Measurements from ENCODE around the gene RUFY1. TPM values are rescaled to one million over a fixed set of nuclear protein-coding genes. Genes with fewer than 3 reads are reported as not detected.
A peak's percentile ranks its signal among the peaks of the same experiment; 100 is the strongest.
"Not testable (repeated sequence)": the region's sequence is repeated elsewhere in the genome, so short reads cannot be mapped to it uniquely, and the experiment has no call there.

The RUFY1 gene
- total RNA-seq, 1 experiment from 2014 or later = 41.4 TPM

DNA sequence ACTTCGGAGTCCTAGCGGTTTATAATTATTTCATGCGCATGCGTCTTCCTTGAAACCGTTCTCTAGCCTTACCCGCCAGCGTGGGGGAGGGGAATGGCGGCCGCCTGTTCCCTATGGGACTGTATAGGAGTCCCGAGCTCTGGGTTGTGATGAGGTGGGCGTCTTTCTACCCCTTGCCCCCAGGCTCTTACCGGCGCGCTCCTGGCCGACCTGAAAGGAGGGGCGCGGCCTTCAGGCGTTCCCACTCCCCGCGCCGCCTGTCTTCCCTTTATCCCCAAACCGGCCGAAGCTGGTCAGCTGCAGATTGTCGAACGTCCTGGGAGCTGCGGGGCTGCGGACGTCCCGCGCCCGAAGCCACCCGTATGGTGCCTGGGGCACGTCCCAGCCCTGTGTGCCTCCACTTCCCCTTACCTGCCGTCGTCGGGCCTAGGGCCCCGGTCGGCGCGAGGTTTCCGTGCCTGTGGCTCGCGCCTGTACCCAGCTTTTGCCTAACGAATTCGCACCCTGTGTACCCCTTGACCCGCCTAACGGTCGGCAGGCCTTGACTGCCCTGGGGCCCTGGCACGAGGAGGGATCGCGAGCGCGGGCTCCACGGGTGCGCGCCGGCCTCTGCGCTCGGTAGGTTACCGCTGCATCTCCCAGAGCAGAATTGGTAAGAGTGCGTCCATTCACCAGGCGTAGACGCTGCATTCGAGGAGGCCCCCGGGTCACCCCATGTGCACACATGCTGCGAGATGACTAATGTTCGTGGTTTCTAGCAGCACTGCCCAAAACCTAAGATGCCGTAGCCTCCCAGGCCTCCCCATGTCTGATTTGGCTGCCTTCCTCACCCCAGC, 73.8 kb downstream of the RUFY1 start:
- TSS peak; percentile 93 for BruUV-seq (replicated peaks)
- DNase-seq (ENCODE audit: low spot score) = no peak
- peak overlapping the region; percentile 91 for H3K4me3 ChIP-seq (ENCODE audit: low read depth, low read length, poor library complexity, severe bottlenecking)
- no peaks in the 10 kb centered on the region for H3K9me3 ChIP-seq (ENCODE audit: low read depth, low read length, poor library complexity, severe bottlenecking)
- ChIA-PET CTCF (no interaction called here), POLR2A (ENCODE audit: low non-redundant PET) (interaction anchor here (0.5 to 1.4 kb wide), 9 partner anchors 10 to 1548 kb away, joined by 3 to 25 read pairs (median 4); no protein-coding TSS in a partner anchor)
- TF ChIP-seq, protein P1, sequence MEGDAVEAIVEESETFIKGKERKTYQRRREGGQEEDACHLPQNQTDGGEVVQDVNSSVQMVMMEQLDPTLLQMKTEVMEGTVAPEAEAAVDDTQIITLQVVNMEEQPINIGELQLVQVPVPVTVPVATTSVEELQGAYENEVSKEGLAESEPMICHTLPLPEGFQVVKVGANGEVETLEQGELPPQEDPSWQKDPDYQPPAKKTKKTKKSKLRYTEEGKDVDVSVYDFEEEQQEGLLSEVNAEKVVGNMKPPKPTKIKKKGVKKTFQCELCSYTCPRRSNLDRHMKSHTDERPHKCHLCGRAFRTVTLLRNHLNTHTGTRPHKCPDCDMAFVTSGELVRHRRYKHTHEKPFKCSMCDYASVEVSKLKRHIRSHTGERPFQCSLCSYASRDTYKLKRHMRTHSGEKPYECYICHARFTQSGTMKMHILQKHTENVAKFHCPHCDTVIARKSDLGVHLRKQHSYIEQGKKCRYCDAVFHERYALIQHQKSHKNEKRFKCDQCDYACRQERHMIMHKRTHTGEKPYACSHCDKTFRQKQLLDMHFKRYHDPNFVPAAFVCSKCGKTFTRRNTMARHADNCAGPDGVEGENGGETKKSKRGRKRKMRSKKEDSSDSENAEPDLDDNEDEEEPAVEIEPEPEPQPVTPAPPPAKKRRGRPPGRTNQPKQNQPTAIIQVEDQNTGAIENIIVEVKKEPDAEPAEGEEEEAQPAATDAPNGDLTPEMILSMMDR (conservative IDR thresholded peaks at IDR 0.05; ENCODE audit: low read depth, low read length) = no peak
- TF ChIP-seq EZH2 (IDR thresholded peaks at IDR 0.05; ENCODE audit: borderline replicate concordance, low read depth, low read length, poor library complexity, severe bottlenecking) = no peak
- intact Hi-C loops (cut with micrococcal nuclease; ENCODE audit: unreplicated experiment) = loop anchor here (1.0 kb wide), 1 partner anchor 108 kb away; the partner anchor contains the start of gene MAML1
- no peaks in the 10 kb centered on the region for H3K27me3 ChIP-seq (replicated peaks; ENCODE audit: insufficient read depth, low read depth, low read length, poor library complexity)
- peaks cover 35% of the 10 kb centered on the region for H3K36me3 ChIP-seq (ENCODE audit: insufficient read depth, low read length, poor library complexity, severe bottlenecking)
- peak overlapping the region; percentile 99 for H3K27ac ChIP-seq (ENCODE audit: low read depth, low read length, poor library complexity, severe bottlenecking)
- peaks cover 20% of the 10 kb centered on the region for H3K4me1 ChIP-seq (ENCODE audit: insufficient read depth, low read length, poor library complexity, severe bottlenecking)

DNA sequence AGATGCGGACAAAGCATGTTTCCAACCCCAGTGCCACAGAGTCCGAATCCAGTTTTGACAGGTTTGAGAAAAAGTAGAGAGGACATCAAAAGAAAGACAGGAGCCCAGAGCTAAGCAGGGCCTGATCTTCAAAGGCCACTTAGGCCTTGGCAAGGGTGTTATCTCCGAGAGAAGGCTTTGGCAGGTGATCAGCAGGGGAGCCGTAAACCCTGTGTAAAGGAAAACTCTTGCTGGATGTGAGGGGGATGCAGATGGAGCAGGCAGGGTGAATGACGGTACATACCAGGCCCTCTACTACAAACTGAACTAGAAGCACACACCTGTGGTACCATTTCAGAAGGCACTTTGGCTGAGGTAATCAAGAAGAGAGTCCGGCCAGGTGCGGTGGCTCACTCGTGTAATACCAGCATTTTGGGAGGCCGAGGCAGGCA, 74.5 kb downstream of the RUFY1 start:
- intact Hi-C loops (cut with micrococcal nuclease; ENCODE audit: unreplicated experiment) = no loop called here
- no peaks in the 10 kb centered on the region for H3K27me3 ChIP-seq (replicated peaks; ENCODE audit: insufficient read depth, low read depth, low read length, poor library complexity)
- peaks cover 28% of the 10 kb centered on the region for H3K36me3 ChIP-seq (ENCODE audit: insufficient read depth, low read length, poor library complexity, severe bottlenecking)
- no peaks in the 10 kb centered on the region for H3K9me3 ChIP-seq (ENCODE audit: low read depth, low read length, poor library complexity, severe bottlenecking)
- peak overlapping the region; percentile 91 for H3K4me3 ChIP-seq (ENCODE audit: low read depth, low read length, poor library complexity, severe bottlenecking)
- peak overlapping the region; percentile 99 for H3K27ac ChIP-seq (ENCODE audit: low read depth, low read length, poor library complexity, severe bottlenecking)
- no peak for DNase-seq (ENCODE audit: low spot score)
- peaks cover 20% of the 10 kb centered on the region for H3K4me1 ChIP-seq (ENCODE audit: insufficient read depth, low read length, poor library complexity, severe bottlenecking)
- POLR2A ChIA-PET (ENCODE audit: low non-redundant PET) = no interaction called here
- no TSS peak for BruUV-seq (replicated peaks)
- CTCF ChIA-PET = no interaction called here
- no peak for TF ChIP-seq EZH2 (IDR thresholded peaks at IDR 0.05; ENCODE audit: borderline replicate concordance, low read depth, low read length, poor library complexity, severe bottlenecking)
- TF ChIP-seq, protein P1 (conservative IDR thresholded peaks at IDR 0.05; ENCODE audit: low read depth, low read length) = no peak

DNA sequence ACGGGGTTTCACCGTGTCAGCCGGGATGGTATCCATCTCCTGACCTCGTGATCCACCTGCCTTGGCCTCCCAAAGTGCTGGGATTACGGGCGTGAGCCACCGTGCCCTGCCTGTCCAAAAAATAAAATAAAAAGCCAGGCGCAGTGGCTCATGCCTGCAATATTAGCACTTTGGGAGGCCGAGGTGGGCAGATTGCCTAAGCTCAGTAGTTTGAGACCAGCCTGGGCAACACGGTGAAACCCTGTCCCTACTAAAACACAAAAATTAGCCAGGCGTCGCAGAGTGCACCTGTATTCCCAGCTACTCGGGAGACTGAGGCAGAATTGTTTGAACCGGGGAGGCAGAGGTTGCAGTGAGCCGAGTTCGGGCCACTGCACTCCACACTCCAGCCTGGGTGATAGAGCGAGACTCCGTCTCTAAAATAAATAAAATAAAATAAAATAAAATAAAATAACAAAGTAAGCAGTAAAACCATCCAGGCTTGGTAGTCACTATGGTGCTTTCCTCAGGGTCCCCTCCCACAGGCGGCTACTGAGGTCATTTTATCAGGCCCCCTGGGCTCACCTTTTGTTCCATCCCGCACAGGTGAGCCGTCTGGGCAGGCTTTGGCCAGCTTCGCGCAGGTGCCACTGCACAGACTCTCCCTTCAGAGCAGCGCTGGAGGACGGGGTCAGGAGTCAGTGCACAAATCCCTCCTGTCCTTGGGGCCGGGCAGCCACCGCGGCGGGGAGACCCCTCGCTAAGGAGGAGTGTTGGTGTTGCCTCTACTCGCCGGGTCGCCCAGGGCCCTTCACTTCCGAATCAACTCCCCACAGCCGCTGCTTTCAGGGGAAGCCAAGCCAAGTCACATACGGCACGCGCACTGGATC, 83.4 kb downstream of the RUFY1 start:
- DNase-seq (ENCODE audit: low spot score); H3K9me3 ChIP-seq (ENCODE audit: low read depth, low read length, poor library complexity, severe bottlenecking); BruUV-seq (replicated peaks); H3K36me3 ChIP-seq (ENCODE audit: insufficient read depth, low read length, poor library complexity, severe bottlenecking); POLR2A ChIA-PET (ENCODE audit: low non-redundant PET); intact Hi-C loops (cut with micrococcal nuclease; ENCODE audit: unreplicated experiment); CTCF ChIA-PET; H3K27me3 ChIP-seq (replicated peaks; ENCODE audit: insufficient read depth, low read depth, low read length, poor library complexity); H3K27ac ChIP-seq (ENCODE audit: low read depth, low read length, poor library complexity, severe bottlenecking); H3K4me1 ChIP-seq (ENCODE audit: insufficient read depth, low read length, poor library complexity, severe bottlenecking): not testable (repeated sequence)
- H3K4me3 ChIP-seq (ENCODE audit: low read depth, low read length, poor library complexity, severe bottlenecking) = peak overlapping the region; percentile 41

DNA sequence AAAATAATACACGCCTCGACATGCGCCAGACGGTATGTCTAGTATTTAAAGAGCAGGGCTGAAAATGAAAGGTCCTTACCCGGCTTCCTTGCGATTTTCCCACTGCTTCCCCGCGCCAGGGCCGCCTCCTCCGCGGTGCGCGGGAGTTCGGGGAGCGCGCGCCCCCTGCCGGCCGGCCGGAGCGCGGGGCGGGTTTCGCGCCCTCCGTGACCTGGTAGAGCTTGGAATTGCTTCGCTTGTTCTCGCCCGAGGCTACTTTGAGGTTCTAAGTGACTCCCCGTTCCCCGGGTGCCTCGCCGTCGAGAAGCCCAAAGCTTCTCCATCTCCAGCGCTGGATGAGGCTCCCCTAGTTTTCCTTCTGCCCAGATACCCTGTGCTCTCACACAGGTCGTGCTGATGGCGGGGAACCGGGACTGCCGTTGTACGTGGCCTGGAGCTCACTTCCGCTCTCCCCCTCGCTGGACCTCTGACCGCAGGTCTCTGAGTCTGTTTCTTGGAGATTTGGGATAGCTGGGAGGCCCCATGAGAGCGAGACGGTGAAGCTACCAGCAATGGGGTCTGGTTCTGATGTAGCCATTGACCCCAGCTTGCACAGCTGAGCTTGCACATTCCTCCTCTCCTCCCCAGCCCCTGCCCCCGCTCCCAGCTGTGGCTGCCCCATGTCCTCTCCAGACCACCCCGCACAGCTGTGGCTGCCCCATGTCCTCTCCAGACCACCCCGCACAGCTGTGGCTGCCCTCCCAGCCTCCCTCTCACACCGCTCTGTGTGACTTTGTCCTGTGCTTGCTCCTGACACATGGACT, 84.2 kb downstream of the RUFY1 start:
- BruUV-seq (replicated peaks); CTCF ChIA-PET; H3K27ac ChIP-seq (ENCODE audit: low read depth, low read length, poor library complexity, severe bottlenecking); intact Hi-C loops (cut with micrococcal nuclease; ENCODE audit: unreplicated experiment); H3K36me3 ChIP-seq (ENCODE audit: insufficient read depth, low read length, poor library complexity, severe bottlenecking); H3K9me3 ChIP-seq (ENCODE audit: low read depth, low read length, poor library complexity, severe bottlenecking); DNase-seq (ENCODE audit: low spot score); POLR2A ChIA-PET (ENCODE audit: low non-redundant PET); H3K4me1 ChIP-seq (ENCODE audit: insufficient read depth, low read length, poor library complexity, severe bottlenecking); H3K27me3 ChIP-seq (replicated peaks; ENCODE audit: insufficient read depth, low read depth, low read length, poor library complexity); H3K4me3 ChIP-seq (ENCODE audit: low read depth, low read length, poor library complexity, severe bottlenecking): not testable (repeated sequence)

DNA sequence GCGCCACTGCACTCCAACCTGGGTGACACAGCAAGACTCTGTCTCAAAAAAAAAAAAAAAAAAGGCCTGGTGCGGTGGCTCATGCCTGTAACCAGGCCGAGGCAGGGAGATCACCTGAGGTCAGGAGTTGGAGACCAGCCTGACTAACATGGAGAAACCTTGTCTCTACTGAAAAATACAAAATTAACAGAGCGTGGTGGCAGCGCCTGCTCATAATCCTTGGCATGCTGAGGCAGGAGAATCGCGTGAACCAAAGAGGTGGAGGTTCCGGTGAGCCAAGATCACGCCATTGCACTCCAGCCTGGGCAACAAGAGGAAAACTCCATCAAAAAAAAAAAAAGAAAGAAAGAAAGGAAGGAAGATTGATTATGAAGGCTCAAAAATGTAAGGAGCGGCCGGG, 88.9 kb downstream of the RUFY1 start:
- POLR2A ChIA-PET (ENCODE audit: low non-redundant PET); H3K27ac ChIP-seq (ENCODE audit: low read depth, low read length, poor library complexity, severe bottlenecking); H3K4me1 ChIP-seq (ENCODE audit: insufficient read depth, low read length, poor library complexity, severe bottlenecking); H3K36me3 ChIP-seq (ENCODE audit: insufficient read depth, low read length, poor library complexity, severe bottlenecking); H3K9me3 ChIP-seq (ENCODE audit: low read depth, low read length, poor library complexity, severe bottlenecking); CTCF ChIA-PET; DNase-seq (ENCODE audit: low spot score); BruUV-seq (replicated peaks); H3K27me3 ChIP-seq (replicated peaks; ENCODE audit: insufficient read depth, low read depth, low read length, poor library complexity); intact Hi-C loops (cut with micrococcal nuclease; ENCODE audit: unreplicated experiment); H3K4me3 ChIP-seq (ENCODE audit: low read depth, low read length, poor library complexity, severe bottlenecking): not testable (repeated sequence)

Measured in A673 (cell line).